Panc1 (cell line): ENCODE results near the gene KMT2B. TPM values are rescaled to one million over a fixed set of nuclear protein-coding genes. Genes with fewer than 3 reads are reported as not detected.

Source experiments
- ATAC-seq: fragments of 200-7000 bp; cut with Tn5 transposase; 2 replicates; pipeline ENCODE4 v1.9.1; 2020; ENCODE audit warnings: mild to moderate bottlenecking, moderate library complexity
- BruUV-seq: library from RNA; stranded (reverse); fragments of 400-500 nt; replicated peaks from 2 replicates; lab custom pipeline; 2021; lab: Mats Ljungman, UMichigan
- CTCF ChIA-PET: fragments of 300-600 bp; sonication (Branson Sonifier 250); formaldehyde crosslinking; loops from one replicate; lab custom pipeline; 2022; ENCODE audit warnings: antibody characterized with exemption; lab: Charles Lee
- POLR2A ChIA-PET: fragments of 300-600 bp; sonication (Branson Sonifier 250); formaldehyde crosslinking; loops from one replicate; lab custom pipeline; 2022; ENCODE audit warnings: antibody characterized with exemption; lab: Charles Lee
- DNase-seq: peaks from one replicate; pipeline ENCODE4 v3.0.0-alpha.2; 2010; ENCODE audit warnings: low read depth, low spot score
- H3K27ac ChIP-seq: 2 replicates; pipeline ENCODE4 v1.5.1; 2011; ENCODE audit warnings: mild to moderate bottlenecking, low read length, inconsistent platforms
- H3K27me3 ChIP-seq: fragments of 200-500 bp; sonication (Bioruptor generic); 2 replicates; pipeline ENCODE4 v1.6.0; 2014; ENCODE audit warnings: low read length, inconsistent platforms; ENCODE audit not compliant: control insufficient read depth, insufficient read depth
- H3K36me3 ChIP-seq: fragments of 200-500 bp; sonication (Bioruptor generic); 2 replicates; pipeline ENCODE4 v1.5.1; 2014; ENCODE audit warnings: inconsistent platforms, mild to moderate bottlenecking, low read length, moderate library complexity; ENCODE audit not compliant: control insufficient read depth, insufficient read depth
- H3K4me1 ChIP-seq: 2 replicates; pipeline ENCODE4 v1.5.1; 2011; ENCODE audit warnings: inconsistent platforms, mild to moderate bottlenecking, low read length, moderate library complexity; ENCODE audit not compliant: control insufficient read depth, insufficient read depth
- H3K4me3 ChIP-seq, 2 experiments: 2 replicates each; pipeline ENCODE4 v1.5.1; 2011 to 2012; ENCODE audit warnings: low read depth in 2 of 2, low read length in 2 of 2, mild to moderate bottlenecking in 2 of 2, inconsistent platforms in 1 of 2, moderate library complexity in 1 of 2
- H3K9me3 ChIP-seq: fragments of 200-500 bp; sonication (Bioruptor generic); 2 replicates; pipeline ENCODE4 v1.5.1; 2014; ENCODE audit warnings: low read depth, mild to moderate bottlenecking, inconsistent platforms, low read length, moderate library complexity; ENCODE audit not compliant: control insufficient read depth, insufficient read depth
- POLR2AphosphoS5 ChIP-seq: IDR thresholded peaks from 2 replicates; pipeline ENCODE4 v1.6.1; 2012; ENCODE audit warnings: mild to moderate bottlenecking, low read depth, low read length, moderate library complexity
- SIN3A ChIP-seq: IDR thresholded peaks from 2 replicates; pipeline ENCODE4 v1.6.1; 2012; ENCODE audit warnings: low read depth, mild to moderate bottlenecking, low read length, moderate library complexity, borderline replicate concordance; ENCODE audit not compliant: insufficient read depth
- TCF7L2 ChIP-seq: IDR thresholded peaks from 2 replicates; pipeline ENCODE4 v1.6.1; 2011; ENCODE audit warnings: mild to moderate bottlenecking, low read depth, low read length, inconsistent platforms
- in situ Hi-C: cut with HindIII; loops from 2 replicates; pipeline ENCODE4 v1.10.0; 2016; ENCODE audit warnings: low sequenced_read_pairs, low pct_unique_long_range_greater_than_20kb
- intact Hi-C: fragments of 100-400 bp; cut with micrococcal nuclease; formaldehyde crosslinking; loops from one replicate; pipeline ENCODE4 v1.10.0; 2022; ENCODE audit not compliant: unreplicated experiment
- total RNA-seq: library from RNA; stranded (reverse); gene quantifications from one replicate; pipeline ENCODE4 v1.2.1, GENCODE V29; 2021; ENCODE audit not compliant: unreplicated experiment
- TF ChIP-seq, protein P1 (sequence below), 2 experiments: IDR thresholded peaks; 2 replicates each; pipeline ENCODE4 v1.6.1; 2011 to 2012; ENCODE audit warnings: low read depth in 2 of 2, control low read depth in 1 of 2, low read length in 1 of 2, mild to moderate bottlenecking in 1 of 2, moderate library complexity in 1 of 2; ENCODE audit not compliant: insufficient read depth in 1 of 2
- TF ChIP-seq, protein P2 (sequence below): fragments of 450-650 bp; IDR thresholded peaks from 2 replicates; pipeline ENCODE4 v1.5.1; 2017; ENCODE audit warnings: mild to moderate bottlenecking

The KMT2B gene
- total RNA-seq, 1 experiment from 2014 or later = 68.8 TPM

GRCh38 chr19:35752746-35753350 is 35.0 kb downstream of the KMT2B start:
- ATAC-seq (no peak), DNase-seq (no peak)
- POLR2A ChIA-PET = no interaction called here
- intact Hi-C loops = no loop called here
- no peaks in the 10 kb centered on the region for H3K27me3 ChIP-seq
- H3K36me3 ChIP-seq = no peaks in the 10 kb centered on the region
- in situ Hi-C loops = no loop called here
- H3K9me3 ChIP-seq = no peaks in the 10 kb centered on the region
- peaks cover 12% of the 10 kb centered on the region for H3K4me1 ChIP-seq
- CTCF ChIA-PET = interaction anchor here (0.5 kb wide), 1 partner anchor 186 kb away, joined by 9 read pairs; no protein-coding TSS in a partner anchor
- no TSS peak for BruUV-seq
- no peak for TF ChIP-seq TCF7L2
- TF ChIP-seq, protein P1, sequence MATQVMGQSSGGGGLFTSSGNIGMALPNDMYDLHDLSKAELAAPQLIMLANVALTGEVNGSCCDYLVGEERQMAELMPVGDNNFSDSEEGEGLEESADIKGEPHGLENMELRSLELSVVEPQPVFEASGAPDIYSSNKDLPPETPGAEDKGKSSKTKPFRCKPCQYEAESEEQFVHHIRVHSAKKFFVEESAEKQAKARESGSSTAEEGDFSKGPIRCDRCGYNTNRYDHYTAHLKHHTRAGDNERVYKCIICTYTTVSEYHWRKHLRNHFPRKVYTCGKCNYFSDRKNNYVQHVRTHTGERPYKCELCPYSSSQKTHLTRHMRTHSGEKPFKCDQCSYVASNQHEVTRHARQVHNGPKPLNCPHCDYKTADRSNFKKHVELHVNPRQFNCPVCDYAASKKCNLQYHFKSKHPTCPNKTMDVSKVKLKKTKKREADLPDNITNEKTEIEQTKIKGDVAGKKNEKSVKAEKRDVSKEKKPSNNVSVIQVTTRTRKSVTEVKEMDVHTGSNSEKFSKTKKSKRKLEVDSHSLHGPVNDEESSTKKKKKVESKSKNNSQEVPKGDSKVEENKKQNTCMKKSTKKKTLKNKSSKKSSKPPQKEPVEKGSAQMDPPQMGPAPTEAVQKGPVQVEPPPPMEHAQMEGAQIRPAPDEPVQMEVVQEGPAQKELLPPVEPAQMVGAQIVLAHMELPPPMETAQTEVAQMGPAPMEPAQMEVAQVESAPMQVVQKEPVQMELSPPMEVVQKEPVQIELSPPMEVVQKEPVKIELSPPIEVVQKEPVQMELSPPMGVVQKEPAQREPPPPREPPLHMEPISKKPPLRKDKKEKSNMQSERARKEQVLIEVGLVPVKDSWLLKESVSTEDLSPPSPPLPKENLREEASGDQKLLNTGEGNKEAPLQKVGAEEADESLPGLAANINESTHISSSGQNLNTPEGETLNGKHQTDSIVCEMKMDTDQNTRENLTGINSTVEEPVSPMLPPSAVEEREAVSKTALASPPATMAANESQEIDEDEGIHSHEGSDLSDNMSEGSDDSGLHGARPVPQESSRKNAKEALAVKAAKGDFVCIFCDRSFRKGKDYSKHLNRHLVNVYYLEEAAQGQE (IDR thresholded peaks at IDR 0.05; ENCODE audit: insufficient read depth in 1 of 2, low read depth in 2 of 2, low read length in 1 of 2) = no peak
- TF ChIP-seq, protein P2, sequence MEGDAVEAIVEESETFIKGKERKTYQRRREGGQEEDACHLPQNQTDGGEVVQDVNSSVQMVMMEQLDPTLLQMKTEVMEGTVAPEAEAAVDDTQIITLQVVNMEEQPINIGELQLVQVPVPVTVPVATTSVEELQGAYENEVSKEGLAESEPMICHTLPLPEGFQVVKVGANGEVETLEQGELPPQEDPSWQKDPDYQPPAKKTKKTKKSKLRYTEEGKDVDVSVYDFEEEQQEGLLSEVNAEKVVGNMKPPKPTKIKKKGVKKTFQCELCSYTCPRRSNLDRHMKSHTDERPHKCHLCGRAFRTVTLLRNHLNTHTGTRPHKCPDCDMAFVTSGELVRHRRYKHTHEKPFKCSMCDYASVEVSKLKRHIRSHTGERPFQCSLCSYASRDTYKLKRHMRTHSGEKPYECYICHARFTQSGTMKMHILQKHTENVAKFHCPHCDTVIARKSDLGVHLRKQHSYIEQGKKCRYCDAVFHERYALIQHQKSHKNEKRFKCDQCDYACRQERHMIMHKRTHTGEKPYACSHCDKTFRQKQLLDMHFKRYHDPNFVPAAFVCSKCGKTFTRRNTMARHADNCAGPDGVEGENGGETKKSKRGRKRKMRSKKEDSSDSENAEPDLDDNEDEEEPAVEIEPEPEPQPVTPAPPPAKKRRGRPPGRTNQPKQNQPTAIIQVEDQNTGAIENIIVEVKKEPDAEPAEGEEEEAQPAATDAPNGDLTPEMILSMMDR = no peak
- TF ChIP-seq SIN3A = no peak
- TF ChIP-seq POLR2AphosphoS5 = no peak
- H3K27ac ChIP-seq = no peak overlapping the region
- H3K4me3 ChIP-seq = no peak overlapping the region

DNA sequence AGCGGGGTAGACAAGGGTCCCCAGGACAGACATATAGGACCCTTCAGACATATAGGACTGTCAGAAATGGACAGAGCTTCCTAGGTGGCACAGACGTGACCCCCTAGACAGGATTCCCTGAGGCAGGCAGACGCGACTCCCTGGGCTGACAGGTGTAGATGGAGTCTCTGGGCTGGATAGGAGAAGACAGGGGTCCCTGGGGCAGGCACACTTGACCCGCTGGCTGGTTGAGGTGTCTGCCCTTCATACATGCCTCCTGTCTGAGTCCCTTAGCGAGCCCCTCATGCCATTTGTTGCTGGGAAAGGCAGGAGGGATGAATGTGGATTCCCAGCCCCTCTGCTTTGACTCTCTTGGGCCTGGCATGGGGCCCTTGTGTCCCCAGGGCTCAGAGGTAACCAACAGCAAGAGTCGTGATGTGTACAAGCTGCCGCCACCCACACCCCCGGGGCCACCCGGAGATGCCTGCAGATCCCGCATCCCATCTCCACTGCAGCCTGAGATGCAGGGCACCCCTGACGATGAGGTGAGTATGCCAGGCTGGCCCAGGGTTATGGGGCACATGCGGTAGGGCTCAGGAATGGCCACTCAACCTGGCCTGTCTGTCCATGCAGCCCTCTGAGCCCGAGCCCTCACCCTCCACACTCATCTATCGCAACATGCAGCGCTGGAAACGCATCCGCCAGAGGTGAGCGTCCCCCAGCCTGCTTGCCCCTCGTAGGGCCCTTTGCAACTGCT is 36.0 kb downstream of the KMT2B start:
- Histone ChIP-seq H3K9me3 (no peaks in the 10 kb centered on the region), H3K4me3 (no peak overlapping the region), H3K27ac (no peak overlapping the region), H3K4me1 (peaks cover 10% of the 10 kb centered on the region), H3K36me3 (no peaks in the 10 kb centered on the region), H3K27me3 (no peaks in the 10 kb centered on the region)
- no TSS peak for BruUV-seq
- DNase-seq (no peak), ATAC-seq (no peak)
- intact Hi-C loops (no loop called here), in situ Hi-C loops (no loop called here)
- ChIA-PET CTCF (no interaction called here), POLR2A (interaction anchor here (0.6 kb wide), 1 partner anchor 8 kb away, joined by 5 read pairs; the partner anchor contains the start of genes PSENEN and U2AF1L4)
- no peak for TF ChIP-seq SIN3A
- TF ChIP-seq TCF7L2 = no peak
